OCI-LY7 (cell line): ENCODE measurements around the gene UAP1L1. TPM values are rescaled to one million over a fixed set of nuclear protein-coding genes. Genes with fewer than 3 reads are reported as not detected.

ENCODE experiments used
- BruUV-seq: library from RNA; stranded (reverse); fragments of 400-500 nt; replicated peaks from 2 replicates; lab custom pipeline; 2021; lab: Mats Ljungman, UMichigan
- CTCF ChIA-PET: fragments of 300-600 bp; sonication (Branson Sonifier 250); formaldehyde crosslinking; loops from one replicate; lab custom pipeline; 2022; ENCODE audit warnings: antibody characterized with exemption; ENCODE audit not compliant: unreplicated experiment; lab: Charles Lee
- POLR2A ChIA-PET: fragments of 300-600 bp; sonication (Branson Sonifier 250); formaldehyde crosslinking; loops from one replicate; lab custom pipeline; 2022; ENCODE audit warnings: antibody characterized with exemption; lab: Charles Lee
- DNase-seq: peaks from one replicate; pipeline ENCODE4 v3.0.0-alpha.2; 2015; ENCODE audit warnings: low spot score
- H2AFZ ChIP-seq: fragments of 200-600 bp; sonication (generic), shearing (Covaris generic); 2 replicates; pipeline ENCODE4 v1.6.1; 2014; ENCODE audit warnings: mild to moderate bottlenecking, antibody characterized with exemption, low read length, moderate library complexity
- H3K27ac ChIP-seq: fragments of 200-600 bp; sonication (generic); 2 replicates; pipeline ENCODE4 v1.5.1; 2014; ENCODE audit warnings: mixed run types, low read depth, mild to moderate bottlenecking, moderate library complexity, low read length, inconsistent platforms; ENCODE audit not compliant: poor library complexity, severe bottlenecking
- H3K36me3 ChIP-seq: fragments of 200-600 bp; sonication (generic); 2 replicates; pipeline ENCODE4 v1.6.1; 2014; ENCODE audit warnings: mild to moderate bottlenecking, antibody characterized with exemption, low read length, moderate library complexity, mixed read lengths; ENCODE audit not compliant: insufficient read depth
- H3K4me1 ChIP-seq: fragments of 200-600 bp; sonication (generic); 2 replicates; pipeline ENCODE4 v1.5.1; 2014; ENCODE audit warnings: mild to moderate bottlenecking, low read length; ENCODE audit not compliant: insufficient read depth, poor library complexity, severe bottlenecking
- H3K4me2 ChIP-seq: fragments of 200-600 bp; sonication (generic); 2 replicates; pipeline ENCODE4 v1.6.1; 2014; ENCODE audit warnings: mild to moderate bottlenecking, low read length
- H3K4me3 ChIP-seq: fragments of 200-600 bp; sonication (generic); 2 replicates; pipeline ENCODE4 v1.5.1; 2014; ENCODE audit warnings: mild to moderate bottlenecking, low read depth, low read length; ENCODE audit not compliant: poor library complexity, severe bottlenecking
- H3K79me2 ChIP-seq: fragments of 200-600 bp; sonication (generic); 2 replicates; pipeline ENCODE4 v1.6.1; 2016; ENCODE audit warnings: low read depth, mild to moderate bottlenecking, low read length, moderate library complexity, mixed read lengths; ENCODE audit not compliant: insufficient read depth
- H3K9me2 ChIP-seq: fragments of 200-600 bp; sonication (generic); 2 replicates; pipeline ENCODE4 v1.6.1; 2016; ENCODE audit warnings: mild to moderate bottlenecking, low read length, mixed read lengths; ENCODE audit not compliant: insufficient read depth
- H3K9me3 ChIP-seq: fragments of 200-600 bp; sonication (generic); 2 replicates; pipeline ENCODE4 v1.6.1; 2014; ENCODE audit warnings: mild to moderate bottlenecking, mixed run types, low read length, mixed read lengths
- H4K20me1 ChIP-seq: fragments of 200-600 bp; sonication (generic); 2 replicates; pipeline ENCODE4 v1.6.1; 2014; ENCODE audit warnings: mild to moderate bottlenecking, antibody characterized with exemption, low read length, moderate library complexity, mixed read lengths; ENCODE audit not compliant: insufficient read depth
- EZH2phosphoT487 ChIP-seq: fragments of 200-600 bp; sonication (generic); IDR thresholded peaks from 2 replicates; pipeline ENCODE4 v1.6.1; 2018; ENCODE audit warnings: low read depth, borderline replicate concordance, mild to moderate bottlenecking, mixed run types, antibody characterized with exemption, low read length, moderate library complexity, mixed read lengths
- intact Hi-C: fragments of 100-400 bp; cut with micrococcal nuclease; formaldehyde crosslinking; loops from one replicate; pipeline ENCODE4 v1.10.0; 2022; ENCODE audit not compliant: unreplicated experiment
- total RNA-seq, 2 experiments: library from RNA; depleted of rRNA in 1 of 2; stranded (reverse); fragments of >200 nt in 1 of 2; shearing (Covaris generic) in 1 of 2; gene quantifications; 2 replicates each; pipeline ENCODE4 v1.2.3, GENCODE V29; 2014 to 2022
- TF ChIP-seq, protein P1 (sequence below): fragments of 200-600 bp; sonication (generic); conservative IDR thresholded peaks from 2 replicates; pipeline ENCODE4 v1.5.1; 2014; ENCODE audit warnings: mild to moderate bottlenecking, antibody characterized with exemption, low read length, moderate library complexity, mixed read lengths

The UAP1L1 gene
- total RNA-seq, 2 experiments from 2014 or later: 5.7 to 16.7 TPM

DNA sequence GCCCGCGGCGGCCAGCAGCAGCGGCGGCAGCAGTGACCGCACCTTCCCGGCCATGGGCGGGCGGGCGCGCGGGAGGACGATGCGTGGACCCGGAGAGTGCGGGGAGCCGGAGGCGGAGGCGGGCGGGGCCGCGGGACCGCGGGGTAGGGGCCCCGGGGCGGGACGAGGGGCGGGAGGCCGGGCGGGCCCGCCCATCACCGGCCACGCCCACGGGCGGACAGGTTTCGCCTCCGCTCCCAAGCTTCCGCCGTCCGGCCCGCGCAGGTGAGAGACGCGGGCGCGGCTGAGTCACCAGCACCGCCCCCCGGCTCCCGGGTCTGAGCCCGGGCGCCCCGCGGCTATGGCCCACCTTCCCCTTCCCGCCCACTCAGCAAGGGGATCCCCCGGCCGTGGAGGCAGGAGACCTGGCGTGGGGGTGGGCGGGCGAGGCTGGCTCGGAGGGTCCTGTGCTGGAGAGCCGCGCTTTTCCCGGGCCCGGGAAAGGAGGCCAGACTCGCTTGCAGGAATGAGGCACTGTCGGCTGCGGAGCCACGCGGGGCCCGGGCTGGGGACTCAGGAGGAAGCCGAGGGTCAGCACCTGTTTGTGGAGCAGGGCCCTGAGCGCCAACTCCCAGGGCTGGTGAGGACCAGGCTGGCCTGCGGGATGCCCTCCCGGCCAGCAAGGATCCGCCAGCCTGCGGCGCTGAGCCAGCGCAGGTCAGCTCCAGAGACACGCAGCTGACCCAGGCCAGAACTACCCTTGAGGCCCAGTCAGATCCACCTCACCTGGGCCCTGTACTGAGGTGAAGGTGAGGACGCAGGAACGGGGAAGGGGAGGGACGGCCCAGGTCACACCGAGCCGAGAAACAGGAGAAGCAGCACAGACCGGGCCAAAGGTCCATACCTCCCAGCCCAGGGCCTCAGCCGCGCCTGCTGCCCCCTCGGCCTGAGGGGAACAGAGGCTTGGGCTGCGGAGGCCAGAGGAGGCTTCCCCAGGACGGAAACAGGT is 23.1 kb upstream of the UAP1L1 start, which contains the start of gene ENTPD2:
TSS of gene ENTPD2 (minus strand) at position 118 of the 988 bp plus-strand sequence. CDS start at position 54, 64 bp downstream.
- BruUV-seq: no TSS peak
- Histone ChIP-seq H2AFZ (no peak within 1 kb of the TSS), H3K9me2 (no peaks in the 10 kb centered on the region), H3K79me2 (no peaks in the 10 kb centered on the region), H3K36me3 (no peaks in the 10 kb centered on the region), H3K4me3 (no peak within 1 kb of the TSS), H3K9me3 (no peaks in the 10 kb centered on the region), H3K27ac (no peak within 1 kb of the TSS), H3K4me2 (no peak within 1 kb of the TSS), H4K20me1 (no peaks in the 10 kb centered on the region), H3K4me1 (no peaks in the 10 kb centered on the region)
- DNase-seq: no peak
- ChIA-PET POLR2A (interaction anchor here (0.5 kb wide), 1 partner anchor 258 kb away, joined by 4 read pairs; the partner anchor contains the start of gene CCDC183), CTCF (no interaction called here)
- intact Hi-C loops: no loop called here
- no peak for TF ChIP-seq EZH2phosphoT487
- TF ChIP-seq, protein P1, sequence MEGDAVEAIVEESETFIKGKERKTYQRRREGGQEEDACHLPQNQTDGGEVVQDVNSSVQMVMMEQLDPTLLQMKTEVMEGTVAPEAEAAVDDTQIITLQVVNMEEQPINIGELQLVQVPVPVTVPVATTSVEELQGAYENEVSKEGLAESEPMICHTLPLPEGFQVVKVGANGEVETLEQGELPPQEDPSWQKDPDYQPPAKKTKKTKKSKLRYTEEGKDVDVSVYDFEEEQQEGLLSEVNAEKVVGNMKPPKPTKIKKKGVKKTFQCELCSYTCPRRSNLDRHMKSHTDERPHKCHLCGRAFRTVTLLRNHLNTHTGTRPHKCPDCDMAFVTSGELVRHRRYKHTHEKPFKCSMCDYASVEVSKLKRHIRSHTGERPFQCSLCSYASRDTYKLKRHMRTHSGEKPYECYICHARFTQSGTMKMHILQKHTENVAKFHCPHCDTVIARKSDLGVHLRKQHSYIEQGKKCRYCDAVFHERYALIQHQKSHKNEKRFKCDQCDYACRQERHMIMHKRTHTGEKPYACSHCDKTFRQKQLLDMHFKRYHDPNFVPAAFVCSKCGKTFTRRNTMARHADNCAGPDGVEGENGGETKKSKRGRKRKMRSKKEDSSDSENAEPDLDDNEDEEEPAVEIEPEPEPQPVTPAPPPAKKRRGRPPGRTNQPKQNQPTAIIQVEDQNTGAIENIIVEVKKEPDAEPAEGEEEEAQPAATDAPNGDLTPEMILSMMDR: no peak

GRCh38 chr9:137054932-137055384 is 22.4 kb upstream of the UAP1L1 start:
- intact Hi-C loops: no loop called here
- H3K36me3 ChIP-seq: no peaks in the 10 kb centered on the region
- H3K4me2 ChIP-seq: no peak overlapping the region
- DNase-seq: no peak
- H4K20me1 ChIP-seq: no peaks in the 10 kb centered on the region
- no peak overlapping the region for H2AFZ ChIP-seq
- ChIA-PET POLR2A (interaction anchor here (0.5 kb wide), 1 partner anchor 259 kb away, joined by 4 read pairs; the partner anchor contains the start of gene CCDC183), CTCF (no interaction called here)
- no peak overlapping the region for H3K27ac ChIP-seq
- BruUV-seq: no TSS peak
- no peaks in the 10 kb centered on the region for H3K79me2 ChIP-seq
- TF ChIP-seq EZH2phosphoT487: no peak
- TF ChIP-seq, protein P1: no peak
- no peaks in the 10 kb centered on the region for H3K9me3 ChIP-seq
- H3K9me2 ChIP-seq: no peaks in the 10 kb centered on the region
- no peak overlapping the region for H3K4me3 ChIP-seq
- no peaks in the 10 kb centered on the region for H3K4me1 ChIP-seq
